Ramos (cell line): Measurements from ENCODE around the gene ATP7A.
"Not testable (repeated sequence)": the region's sequence is repeated elsewhere in the genome, so short reads cannot be mapped to it uniquely, and the experiment has no call there.

Experiments used
- in situ Hi-C: fragments of 300-500 bp; cut with MboI; formaldehyde crosslinking; loops from one replicate; pipeline ENCODE4 v1.14.3; 2022; ENCODE audit warnings: low sequenced_read_pairs; ENCODE audit not compliant: unreplicated experiment

The ATP7A gene

GRCh38 chrX:77910108-77910840 lies at the start of gene ATP7A:
Gene ATP7A (plus strand): TSS chrX:77910693. CDS start chrX:77971642, 60,949 bp downstream.
- in situ Hi-C loops = loop anchor here (25.0 kb wide), 1 partner anchor 202 kb away; the partner anchor contains the start of gene PGK1

GRCh38 chrX:77875372-77875771 lies 35.1 kb upstream of the ATP7A start:
- in situ Hi-C loops = no loop called here

- in situ Hi-C loops = not testable (repeated sequence)
Measured at GRCh38 chrX:77881418-77881817, 29.1 kb upstream of the ATP7A start.

- in situ Hi-C loops = no loop called here
Measured at GRCh38 chrX:77892887-77893286, 17.6 kb upstream of the ATP7A start.

DNA sequence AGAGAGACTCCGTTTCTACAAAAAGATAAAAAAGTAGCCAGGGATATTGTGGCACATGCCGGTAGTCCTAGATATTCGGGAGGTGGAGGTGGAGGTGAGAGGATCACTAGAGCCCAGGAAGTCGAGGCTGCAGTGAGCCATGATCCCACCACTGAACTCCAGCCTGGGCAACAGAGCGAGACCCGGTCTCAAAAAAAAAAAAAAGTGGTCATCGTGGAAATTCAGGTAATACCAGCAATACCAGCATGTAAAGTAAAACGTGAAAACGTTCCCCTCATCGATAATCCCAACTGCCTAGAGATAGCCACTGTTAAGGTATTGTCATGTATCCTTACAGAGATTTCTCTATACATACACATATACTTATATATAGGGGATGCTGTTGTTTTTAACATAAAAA lies 16.8 kb upstream of the ATP7A start:
- in situ Hi-C loops = no loop called here

- in situ Hi-C loops = no loop called here
Measured at GRCh38 chrX:77894921-77895886, 15.3 kb upstream of the ATP7A start, which contains the start of gene MAGT1. Gene MAGT1 (minus strand): TSS chrX:77895435. CDS start chrX:77895410, 25 bp downstream.

DNA sequence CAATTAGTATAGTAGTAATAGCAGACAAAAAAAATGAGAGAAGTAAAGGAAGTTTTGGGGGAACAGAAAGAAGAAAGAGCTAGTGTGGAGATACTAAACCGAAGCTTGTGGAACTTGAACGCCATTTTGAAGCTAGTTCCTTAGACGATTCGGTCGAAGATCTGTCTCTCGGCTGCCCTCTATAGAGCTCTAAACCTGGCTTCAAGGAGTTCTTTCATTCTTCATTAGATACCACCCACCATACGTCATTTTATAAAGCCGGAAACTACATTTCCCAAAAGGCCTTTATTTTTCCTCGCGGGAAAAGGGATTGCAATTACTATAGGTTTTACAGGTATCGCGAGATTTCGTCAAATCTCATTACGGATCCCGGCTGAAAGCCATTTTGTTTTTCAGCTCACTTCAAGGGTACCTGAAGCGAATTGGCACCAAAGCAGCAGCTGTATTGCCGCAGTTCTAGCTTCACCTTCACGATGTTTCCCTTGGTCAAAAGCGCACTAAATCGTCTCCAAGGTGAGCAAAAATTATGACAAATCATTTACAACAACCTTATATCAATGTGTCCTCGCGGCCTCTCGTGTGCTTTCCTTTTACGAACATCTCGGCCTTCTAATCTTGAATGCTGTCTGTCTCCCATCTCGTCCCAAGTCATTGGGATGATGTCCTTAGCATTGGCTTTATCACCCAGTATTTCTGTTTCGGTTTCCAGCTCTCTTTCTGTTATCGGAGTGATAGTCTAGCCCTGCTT lies 11.2 kb upstream of the ATP7A start, which contains the start of gene COX7B:
COX7B (plus strand) TSS at position 388 of the 748 bp plus-strand sequence; CDS start at position 474, 86 bp downstream.
- in situ Hi-C loops = no loop called here

GRCh38 chrX:77900688-77901087 lies 9.8 kb upstream of the ATP7A start:
- in situ Hi-C loops = loop anchor here (25.0 kb wide), 1 partner anchor 212 kb away; the partner anchor contains the start of gene PGK1

DNA sequence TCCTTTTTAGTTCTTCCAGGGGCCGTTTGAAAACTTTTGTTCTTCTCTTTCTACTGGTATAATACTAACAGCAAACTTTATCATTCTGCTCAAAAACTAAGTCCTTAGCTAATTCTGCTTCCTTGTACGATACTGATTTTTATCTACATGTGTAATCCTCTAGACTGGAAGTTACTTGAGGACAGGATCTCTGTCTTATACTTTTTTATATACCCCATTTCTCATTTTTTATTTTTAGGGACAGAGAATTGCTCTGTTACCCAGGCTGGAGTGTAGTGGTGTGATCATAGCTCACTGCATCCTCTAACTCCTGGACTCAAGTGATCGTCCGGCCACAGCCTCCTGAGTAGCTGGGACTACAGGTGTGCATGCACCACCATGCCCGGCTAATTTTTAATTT lies 9.0 kb upstream of the ATP7A start:
- in situ Hi-C loops = loop anchor here (25.0 kb wide), 1 partner anchor 211 kb away; the partner anchor contains the start of gene PGK1

DNA sequence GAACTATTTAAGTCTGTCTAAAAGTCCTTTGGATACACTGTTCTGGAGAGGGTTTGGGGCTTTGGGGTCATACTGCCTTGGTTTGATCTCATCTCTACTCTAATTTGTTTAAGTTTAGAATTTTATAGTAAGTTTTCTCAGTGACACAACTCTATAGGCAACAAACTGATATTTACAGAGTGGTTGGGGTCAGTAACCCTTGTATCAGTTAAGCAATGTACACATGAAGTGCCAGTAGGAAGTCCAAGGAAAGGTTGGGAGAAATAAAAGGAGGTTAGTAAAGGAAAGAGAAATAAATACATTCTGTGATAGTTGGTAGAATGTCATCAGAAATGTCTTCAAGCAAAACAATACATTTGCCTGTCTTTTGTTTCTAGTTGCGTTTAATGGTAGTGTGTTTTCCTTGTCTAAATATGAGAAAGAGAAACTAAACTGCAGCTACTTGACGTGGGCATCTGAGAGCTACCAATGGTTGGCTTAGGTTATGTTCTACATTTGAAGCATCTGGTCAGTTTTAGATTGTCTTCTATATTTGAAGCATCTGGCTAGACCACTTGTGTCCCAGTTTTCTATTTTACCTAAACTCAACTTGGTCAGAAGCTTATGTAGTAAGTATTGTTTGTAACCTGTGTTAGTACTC lies 6.9 kb downstream of the ATP7A start:
- in situ Hi-C loops = loop anchor here (25.0 kb wide), 1 partner anchor 195 kb away; the partner anchor contains the start of gene PGK1

DNA sequence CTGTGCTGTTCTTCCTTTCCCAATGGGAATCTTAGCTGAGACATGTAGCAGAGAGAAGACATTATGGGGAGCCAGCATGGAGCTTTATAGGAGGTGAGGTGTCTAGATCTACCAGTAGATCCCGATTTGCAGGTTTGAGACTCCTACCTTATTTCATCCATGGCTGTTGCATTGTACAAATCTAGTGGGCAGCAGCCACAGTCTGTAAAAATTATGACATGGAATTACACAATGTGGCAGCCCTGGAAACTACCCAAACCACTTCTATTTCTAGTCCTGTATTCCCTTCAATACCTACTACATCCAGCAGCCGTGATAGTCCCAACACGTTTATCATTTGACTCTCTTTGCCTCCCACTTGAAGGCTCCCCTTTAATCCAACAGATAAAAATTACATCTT lies 8.1 kb downstream of the ATP7A start:
- in situ Hi-C loops = loop anchor here (25.0 kb wide), 1 partner anchor 194 kb away; the partner anchor contains the start of gene PGK1

DNA sequence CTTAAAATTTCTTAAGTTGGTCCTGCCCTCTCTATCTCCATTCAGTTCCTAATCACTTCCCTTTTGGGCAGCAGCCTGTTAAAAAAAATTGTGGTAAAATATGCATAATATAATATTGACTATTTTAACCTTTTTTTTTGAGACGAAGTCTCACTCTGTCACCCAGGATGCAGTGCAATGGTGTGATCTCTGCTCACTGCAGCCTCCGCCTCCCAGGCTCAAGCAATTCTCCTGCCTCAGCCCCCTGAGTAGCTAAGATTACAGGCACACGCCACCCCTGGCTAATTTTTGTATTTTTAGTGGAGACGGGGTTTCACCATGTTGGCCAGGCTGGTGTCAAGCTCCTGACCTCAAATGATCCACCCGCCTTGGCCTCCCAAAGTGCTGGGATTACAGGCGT lies 8.9 kb downstream of the ATP7A start:
- in situ Hi-C loops = loop anchor here (25.0 kb wide), 1 partner anchor 193 kb away; the partner anchor contains the start of gene PGK1

DNA sequence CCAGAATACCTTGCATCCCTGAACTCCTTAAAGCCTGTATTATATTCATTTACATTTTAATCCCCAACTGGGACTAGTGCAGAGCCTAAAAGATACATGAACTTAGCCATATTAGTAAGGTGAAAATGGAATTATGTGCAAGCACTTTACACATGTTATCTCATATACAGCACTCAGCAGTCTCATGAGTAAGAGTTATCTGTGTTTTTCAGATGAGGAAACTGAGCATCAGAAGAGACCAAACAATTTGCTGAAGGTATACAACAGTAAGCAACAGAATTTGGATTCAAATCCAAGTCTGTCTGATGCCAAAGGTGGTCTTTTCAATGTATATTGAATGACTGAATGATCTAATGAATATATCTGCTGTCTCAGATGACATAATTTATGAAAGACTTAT lies 12.3 kb downstream of the ATP7A start:
- in situ Hi-C loops = loop anchor here (25.0 kb wide), 1 partner anchor 190 kb away; the partner anchor contains the start of gene PGK1

DNA sequence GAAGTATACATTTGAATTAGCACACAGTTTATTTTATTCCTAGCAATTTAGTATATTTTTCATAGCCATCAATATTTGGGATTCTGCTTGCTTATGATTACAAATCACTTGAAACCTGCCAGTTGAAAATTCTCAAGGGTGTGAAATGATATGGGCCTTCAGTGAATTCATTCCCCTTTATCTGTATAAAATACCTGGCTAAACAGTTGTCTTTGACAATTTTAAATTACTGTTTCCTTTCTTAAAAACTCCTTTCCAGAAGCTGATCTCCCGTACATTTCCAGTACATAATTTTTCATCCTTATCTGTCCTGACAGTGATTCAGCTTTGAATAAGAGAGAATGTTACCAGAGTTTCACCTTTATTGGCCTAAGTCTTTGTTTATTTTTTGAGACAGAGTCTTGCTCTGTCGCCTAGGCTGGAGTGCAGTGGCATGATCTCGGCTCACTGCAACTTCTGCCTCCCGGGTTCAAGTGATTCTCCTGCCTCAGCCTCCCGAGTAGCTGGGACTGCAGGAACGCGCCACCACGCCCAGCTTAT lies 13.9 kb downstream of the ATP7A start:
- in situ Hi-C loops = loop anchor here (25.0 kb wide), 1 partner anchor 188 kb away; the partner anchor contains the start of gene PGK1

DNA sequence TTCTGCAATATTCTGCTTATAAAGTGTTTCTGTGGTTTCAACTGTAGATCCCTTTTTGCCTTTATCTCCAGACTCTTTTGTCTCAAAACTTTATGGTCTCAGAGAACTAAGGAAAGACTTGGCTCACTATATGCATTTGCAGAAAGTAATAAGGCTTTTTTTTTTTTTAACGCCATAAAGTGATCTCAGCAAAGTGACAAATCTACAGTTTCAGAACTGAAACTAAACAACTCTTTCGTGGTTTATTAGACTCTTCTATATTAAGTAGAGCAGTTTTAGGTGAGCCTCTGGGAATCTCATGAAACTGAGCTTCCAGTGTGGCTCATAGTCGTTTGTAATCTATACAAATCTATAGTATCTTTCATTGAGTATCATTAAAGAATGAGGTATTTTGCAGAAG lies 15.3 kb downstream of the ATP7A start:
- in situ Hi-C loops = no loop called here

DNA sequence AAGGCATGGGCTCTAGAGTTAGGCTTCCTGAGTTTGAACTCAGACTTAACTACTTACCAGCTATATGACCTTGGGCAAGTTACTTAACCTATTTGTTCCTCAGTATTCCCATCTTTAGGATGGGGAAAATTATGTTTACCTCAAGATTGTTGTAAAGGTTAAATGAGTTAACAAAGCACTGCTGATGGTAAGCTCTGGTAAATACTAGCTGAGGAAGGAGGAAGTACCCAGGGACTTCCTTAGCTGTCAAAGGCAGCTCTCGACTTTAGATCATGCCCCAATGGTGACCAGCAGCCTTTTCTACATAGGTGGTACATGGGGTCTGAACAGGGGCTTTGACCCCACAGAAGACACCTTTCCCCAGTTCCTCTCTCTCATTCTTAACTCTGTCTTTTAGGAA lies 20.1 kb downstream of the ATP7A start:
- in situ Hi-C loops = no loop called here

DNA sequence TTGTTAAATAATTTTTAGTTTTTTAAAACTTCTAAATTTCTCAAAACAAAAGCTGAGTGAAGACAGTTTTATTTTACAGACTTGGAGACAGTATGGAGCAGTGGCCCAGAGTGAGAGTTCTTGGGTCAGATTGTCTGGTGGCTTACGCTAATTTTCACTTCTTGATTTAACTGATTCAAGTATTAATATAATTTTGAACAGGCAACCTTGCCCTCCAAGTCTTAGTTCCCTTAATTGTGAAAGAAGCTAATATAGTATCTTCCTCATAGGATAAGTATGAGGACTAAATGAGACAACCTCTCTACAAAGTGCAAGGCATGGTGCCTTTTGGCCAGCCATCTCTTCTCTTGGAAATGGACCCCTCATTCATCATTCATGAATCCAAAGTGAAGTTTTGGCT lies 25.4 kb downstream of the ATP7A start:
- in situ Hi-C loops = no loop called here

GRCh38 chrX:77936299-77936698 lies 25.8 kb downstream of the ATP7A start:
- in situ Hi-C loops = no loop called here

GRCh38 chrX:77937291-77937690 lies 26.8 kb downstream of the ATP7A start:
- in situ Hi-C loops = no loop called here
